IMR-90 (cell line): ENCODE measurements around the gene SMYD1. TPM values are rescaled to one million over a fixed set of nuclear protein-coding genes. Genes with fewer than 3 reads are reported as not detected.

Experiments used
- ATAC-seq: fragments of 200-7000 bp; cut with Tn5 transposase; 2 replicates; pipeline ENCODE4 v1.9.1; 2020; ENCODE audit warnings: low read depth, mild to moderate bottlenecking, moderate library complexity
- BruUV-seq: library from RNA; stranded (reverse); fragments of 400-500 nt; replicated peaks from 2 replicates; lab custom pipeline; 2021; lab: Mats Ljungman, UMichigan
- CTCF ChIA-PET: fragments of 300-600 bp; formaldehyde crosslinking; extraction: SDS; loops from one replicate; lab custom pipeline; 2021; ENCODE audit warnings: antibody characterized with exemption; lab: Yijun Ruan, JAX
- POLR2A ChIA-PET: fragments of 300-600 bp; sonication (Branson Sonifier 250); formaldehyde crosslinking; loops from one replicate; lab custom pipeline; 2022; ENCODE audit warnings: antibody characterized with exemption; ENCODE audit not compliant: unreplicated experiment; lab: Charles Lee
- DNase-seq: peaks from one replicate; pipeline ENCODE4 v3.0.0; 2013
- H2AFZ ChIP-seq: replicated peaks from 2 replicates; pipeline ENCODE3; 2013; ENCODE audit warnings: low read length, mild to moderate bottlenecking; ENCODE audit not compliant: poor library complexity
- H2AK5ac ChIP-seq: 2 replicates; pipeline ENCODE4 v1.6.1; 2013; ENCODE audit warnings: low read depth, low read length, inconsistent platforms
- H2AK9ac ChIP-seq: replicated peaks from 2 replicates; pipeline ENCODE3; 2013; ENCODE audit warnings: mild to moderate bottlenecking, low read depth, low read length, moderate library complexity; ENCODE audit not compliant: poor library complexity
- H2BK120ac ChIP-seq: 2 replicates; pipeline ENCODE4 v1.6.1; 2013; ENCODE audit warnings: low read depth, low read length, inconsistent platforms
- H2BK15ac ChIP-seq: 3 replicates; pipeline ENCODE4 v1.6.1; 2013; ENCODE audit warnings: low read depth, low read length, inconsistent platforms
- H2BK20ac ChIP-seq: 2 replicates; pipeline ENCODE4 v1.6.1; 2013; ENCODE audit warnings: low read depth, mild to moderate bottlenecking, inconsistent platforms, low read length, moderate library complexity
- H2BK5ac ChIP-seq: 2 replicates; pipeline ENCODE4 v1.6.1; 2013; ENCODE audit warnings: mild to moderate bottlenecking, low read depth, low read length, inconsistent platforms; ENCODE audit not compliant: poor library complexity, severe bottlenecking
- H3K14ac ChIP-seq: replicated peaks from 2 replicates; pipeline ENCODE4 v1.6.1; 2013; ENCODE audit warnings: low read depth, low read length, inconsistent platforms
- H3K18ac ChIP-seq: 2 replicates; pipeline ENCODE4 v1.6.1; 2013; ENCODE audit warnings: low read depth, low read length, control low read depth
- H3K23ac ChIP-seq: 2 replicates; pipeline ENCODE4 v1.6.1; 2013; ENCODE audit warnings: low read depth, low read length, inconsistent platforms
- H3K27ac ChIP-seq: 2 replicates; pipeline ENCODE4 v1.5.1; 2013; ENCODE audit warnings: mild to moderate bottlenecking, control low read depth, low read length; ENCODE audit not compliant: insufficient read depth
- H3K27me3 ChIP-seq: 2 replicates; pipeline ENCODE4 v1.6.1; 2013; ENCODE audit warnings: low read length; ENCODE audit not compliant: control insufficient read depth, insufficient read depth
- H3K36me3 ChIP-seq: 2 replicates; pipeline ENCODE4 v1.6.1; 2013; ENCODE audit warnings: low read length, mixed read lengths; ENCODE audit not compliant: control insufficient read depth, insufficient read depth
- H3K4ac ChIP-seq: 2 replicates; pipeline ENCODE4 v1.6.1; 2013; ENCODE audit warnings: low read depth, low read length, inconsistent platforms
- H3K4me1 ChIP-seq: 2 replicates; pipeline ENCODE4 v1.6.1; 2013; ENCODE audit warnings: low read length, mixed read lengths; ENCODE audit not compliant: control insufficient read depth, insufficient read depth
- H3K4me2 ChIP-seq: 2 replicates; pipeline ENCODE4 v1.6.1; 2013; ENCODE audit warnings: low read depth, mild to moderate bottlenecking, control low read depth, low read length, moderate library complexity
- H3K4me3 ChIP-seq: 2 replicates; pipeline ENCODE4 v1.5.1; 2013; ENCODE audit warnings: low read depth, mild to moderate bottlenecking, control low read depth, low read length, moderate library complexity; ENCODE audit not compliant: insufficient read depth
- H3K56ac ChIP-seq: 2 replicates; pipeline ENCODE4 v1.6.1; 2013; ENCODE audit warnings: low read length, inconsistent platforms; ENCODE audit not compliant: insufficient read depth; ENCODE audit errors: extremely low read depth
- H3K79me1 ChIP-seq, 2 experiments: 2 replicates each; pipeline ENCODE4 v1.6.1; 2013; ENCODE audit warnings: low read length in 2 of 2, inconsistent platforms in 1 of 2, low read depth in 1 of 2
- H3K9ac ChIP-seq: 2 replicates; pipeline ENCODE4 v1.6.1; 2013; ENCODE audit warnings: low read depth, low read length, control low read depth
- H3K9me1 ChIP-seq: 2 replicates; pipeline ENCODE4 v1.6.1; 2013; ENCODE audit warnings: low read length, inconsistent platforms; ENCODE audit not compliant: insufficient read depth
- H3K9me3 ChIP-seq: 2 replicates; pipeline ENCODE4 v1.6.1; 2013; ENCODE audit warnings: low read length; ENCODE audit not compliant: control insufficient read depth, insufficient read depth
- H4K20me1 ChIP-seq: 2 replicates; pipeline ENCODE4 v1.6.1; 2013; ENCODE audit warnings: low read length, inconsistent platforms; ENCODE audit not compliant: insufficient read depth
- H4K5ac ChIP-seq: 2 replicates; pipeline ENCODE4 v1.6.1; 2013; ENCODE audit warnings: mild to moderate bottlenecking, low read depth, low read length, control low read depth
- H4K8ac ChIP-seq, 2 experiments: 2 replicates each; pipeline ENCODE4 v1.6.1; 2013; ENCODE audit warnings: low read depth in 2 of 2, low read length in 2 of 2, control low read depth in 1 of 2, inconsistent platforms in 1 of 2
- H4K91ac ChIP-seq: 2 replicates; pipeline ENCODE4 v1.6.1; 2013; ENCODE audit warnings: low read depth, low read length, inconsistent platforms; ENCODE audit not compliant: insufficient read depth
- BHLHE40 ChIP-seq: fragments of 150-350 bp; IDR thresholded peaks from 2 replicates; pipeline ENCODE4 v1.6.1; 2016; ENCODE audit warnings: mild to moderate bottlenecking, low read depth, low read length
- CEBPB ChIP-seq: IDR thresholded peaks from 2 replicates; pipeline ENCODE4 v1.6.1; 2012; ENCODE audit warnings: low read depth, low read length, improper control_type of control experiment
- CHD1 ChIP-seq: IDR thresholded peaks from 2 replicates; pipeline ENCODE4 v1.6.1; 2012; ENCODE audit warnings: low read depth, low read length, improper control_type of control experiment
- CTCF ChIP-seq: conservative IDR thresholded peaks from 2 replicates; pipeline ENCODE4 v1.5.1; 2012; ENCODE audit warnings: mild to moderate bottlenecking, low read depth, low read length, improper control_type of control experiment
- ELK1 ChIP-seq: fragments of 150-350 bp; IDR thresholded peaks from 2 replicates; pipeline ENCODE4 v1.6.1; 2016; ENCODE audit warnings: low read depth, mild to moderate bottlenecking, low read length, moderate library complexity, borderline replicate concordance
- FOS ChIP-seq: fragments of 150-350 bp; IDR thresholded peaks from 2 replicates; pipeline ENCODE4 v1.6.1; 2016; ENCODE audit warnings: low read depth, low read length
- MAFK ChIP-seq: IDR thresholded peaks from 2 replicates; pipeline ENCODE4 v1.6.1; 2012; ENCODE audit warnings: low read depth, low read length, improper control_type of control experiment
- MAZ ChIP-seq: IDR thresholded peaks from 2 replicates; pipeline ENCODE4 v1.6.1; 2012; ENCODE audit warnings: low read depth, mild to moderate bottlenecking, low read length, improper control_type of control experiment, moderate library complexity, borderline replicate concordance
- MXI1 ChIP-seq: IDR thresholded peaks from 2 replicates; pipeline ENCODE4 v1.6.1; 2012; ENCODE audit warnings: low read depth, mild to moderate bottlenecking, low read length, moderate library complexity, borderline replicate concordance
- NFE2L2 ChIP-seq: fragments of 150-350 bp; IDR thresholded peaks from 2 replicates; pipeline ENCODE4 v1.6.1; 2016; ENCODE audit warnings: low read depth, mild to moderate bottlenecking, low read length
- POLR2A ChIP-seq: IDR thresholded peaks from 2 replicates; pipeline ENCODE4 v1.6.1; 2012; ENCODE audit warnings: mild to moderate bottlenecking, low read depth, low read length
- RAD21 ChIP-seq: IDR thresholded peaks from 2 replicates; pipeline ENCODE4 v1.6.1; 2012; ENCODE audit warnings: low read length, improper control_type of control experiment
- RCOR1 ChIP-seq: IDR thresholded peaks from 2 replicates; pipeline ENCODE4 v1.6.1; 2012; ENCODE audit warnings: mild to moderate bottlenecking, low read length, improper control_type of control experiment; ENCODE audit not compliant: insufficient replicate concordance
- RFX5 ChIP-seq: IDR thresholded peaks from 2 replicates; pipeline ENCODE4 v1.8.0; 2012; ENCODE audit warnings: low read depth, mild to moderate bottlenecking, low read length, moderate library complexity
- SMC3 ChIP-seq: fragments of 150-350 bp; IDR thresholded peaks from 2 replicates; pipeline ENCODE4 v1.6.1; 2016; ENCODE audit warnings: low read depth, mild to moderate bottlenecking, antibody characterized with exemption, low read length, moderate library complexity
- USF2 ChIP-seq: fragments of 150-350 bp; IDR thresholded peaks from 2 replicates; pipeline ENCODE4 v1.6.1; 2017; ENCODE audit warnings: mild to moderate bottlenecking, antibody characterized with exemption, low read length, low read depth
- dilution Hi-C: fragments of 300-500 bp; cut with HindIII; formaldehyde crosslinking; loops from one replicate; pipeline ENCODE4 v1.14.3; 2018; ENCODE audit warnings: low sequenced_read_pairs; ENCODE audit not compliant: unreplicated experiment
- in situ Hi-C: fragments of 300-500 bp; cut with MboI; formaldehyde crosslinking; loops from 3 replicates; pipeline ENCODE4 v1.14.3; 2019; ENCODE audit warnings: low sequenced_read_pairs, inconsistent platforms, mixed read lengths
- intact Hi-C: fragments of 100-400 bp; cut with micrococcal nuclease; formaldehyde crosslinking; loops from 2 replicates; pipeline ENCODE4 v1.10.0; 2022
- polyA plus RNA-seq, 3 experiments: library from polyadenylated mRNA; depleted of rRNA; stranded (reverse); fragments of >200 nt; gene quantifications; 2 replicates each; pipeline ENCODE4 v1.2.3, GENCODE V29; 2012; ENCODE audit warnings: low replicate concordance in 1 of 3
- total RNA-seq: library from RNA; depleted of rRNA; stranded (reverse); fragments of >200 nt; gene quantifications from 2 replicates; pipeline ENCODE4 v1.2.3, GENCODE V29; 2012

The SMYD1 gene
- total and polyA plus RNA-seq, 2 of the 4 experiments (the other 2 are of a cell fraction): not detected

- no peaks in the 10 kb centered on the region for H4K20me1 ChIP-seq
- H3K79me1 ChIP-seq: no peaks in the 10 kb centered on the region
- DNase-seq (no peak), ATAC-seq (no peak)
- H2BK120ac ChIP-seq: no peak overlapping the region
- H3K9me3 ChIP-seq: no peaks in the 10 kb centered on the region
- H3K23ac ChIP-seq: no peak overlapping the region
- ChIA-PET CTCF (no interaction called here), POLR2A (interaction anchor here (0.6 kb wide), 1 partner anchor 636 kb away, joined by 5 read pairs; no protein-coding TSS in a partner anchor)
- H3K27ac ChIP-seq: no peak overlapping the region
- dilution Hi-C loops (no loop called here), intact Hi-C loops (no loop called here), in situ Hi-C loops (no loop called here)
- no peak overlapping the region for H2BK15ac ChIP-seq
- H2AK5ac ChIP-seq: no peak overlapping the region
- no peaks in the 10 kb centered on the region for H3K4me1 ChIP-seq
- H3K4me2 ChIP-seq: no peak overlapping the region
- H3K9me1 ChIP-seq: no peaks in the 10 kb centered on the region
- H3K14ac ChIP-seq: no peak overlapping the region
- no peak overlapping the region for H3K4me3 ChIP-seq
- no peak overlapping the region for H3K56ac ChIP-seq
- no peak overlapping the region for H2AFZ ChIP-seq
- no peak overlapping the region for H2BK20ac ChIP-seq
- no peak overlapping the region for H4K91ac ChIP-seq
- no TSS peak for BruUV-seq
- H3K36me3 ChIP-seq: no peaks in the 10 kb centered on the region
- H2BK5ac ChIP-seq: no peak overlapping the region
- no peak overlapping the region for H2AK9ac ChIP-seq
- no peak overlapping the region for H4K8ac ChIP-seq
- no peak overlapping the region for H3K18ac ChIP-seq
- no peak overlapping the region for H3K9ac ChIP-seq
- no peak overlapping the region for H3K4ac ChIP-seq
- no peak for TF ChIP-seq FOS
- no peak for TF ChIP-seq CHD1
- no peak for TF ChIP-seq POLR2A
- no peak for TF ChIP-seq MAFK
- no peak for TF ChIP-seq RCOR1
- TF ChIP-seq RFX5: no peak
- no peak for TF ChIP-seq ELK1
- no peak for TF ChIP-seq CTCF
- no peak for TF ChIP-seq NFE2L2
- no peak for TF ChIP-seq USF2
- no peak for TF ChIP-seq MAZ
- TF ChIP-seq CEBPB: no peak
- TF ChIP-seq BHLHE40: no peak
- no peak for TF ChIP-seq RAD21
- TF ChIP-seq SMC3: no peak
- no peak for TF ChIP-seq MXI1
- H3K27me3 ChIP-seq: no peaks in the 10 kb centered on the region
- no peak overlapping the region for H4K5ac ChIP-seq
These were observed 81.4 kb downstream of the SMYD1 start for GRCh38 chr2:88148929-88149438.
